Chondrocyte (in vitro differentiated cells): Measurements from ENCODE around the gene PRAC2. TPM values are rescaled to one million over a fixed set of nuclear protein-coding genes. Genes with fewer than 3 reads are reported as not detected.
"Not testable (repeated sequence)": the region's sequence is repeated elsewhere in the genome, so short reads cannot be mapped to it uniquely, and the experiment has no call there.

Experiments
- DNase-seq: peaks from one replicate; pipeline ENCODE4 v3.0.0; 2021; ENCODE audit warnings: mixed read lengths, low spot score
- H3K27ac Mint-ChIP-seq: one replicate; pipeline ENCODE4 v1.8.0; 2021; ENCODE audit warnings: mild to moderate bottlenecking, moderate library complexity, mixed read lengths; ENCODE audit not compliant: unreplicated experiment
- H3K27me3 Mint-ChIP-seq: 2 replicates; pipeline ENCODE4 v1.8.0; 2021; ENCODE audit warnings: low read depth, mixed read lengths
- H3K36me3 Mint-ChIP-seq: 2 replicates; pipeline ENCODE4 v1.8.0; 2021; ENCODE audit warnings: low read depth, mixed read lengths
- H3K4me1 Mint-ChIP-seq: 2 replicates; pipeline ENCODE4 v1.8.0; 2021; ENCODE audit warnings: low read depth, mild to moderate bottlenecking, mixed read lengths
- H3K4me3 Mint-ChIP-seq: one replicate; pipeline ENCODE4 v1.8.0; 2021; ENCODE audit warnings: mild to moderate bottlenecking, moderate library complexity, mixed read lengths; ENCODE audit not compliant: unreplicated experiment
- H3K9me3 Mint-ChIP-seq: 2 replicates; pipeline ENCODE4 v1.8.0; 2021; ENCODE audit warnings: low read depth, mixed read lengths
- CTCF ChIP-seq: fragments of 200-600 bp; sonication (generic); IDR thresholded peaks from 2 replicates; pipeline ENCODE4 v1.5.0; 2021; ENCODE audit warnings: antibody characterized with exemption, mild to moderate bottlenecking, moderate library complexity
- total RNA-seq: library from RNA; stranded (reverse); gene quantifications from 3 replicates; pipeline ENCODE4 v1.2.1, GENCODE V29; 2021

Gene PRAC2
- total RNA-seq, 1 donor from 2014 or later, result not detected

- no peak overlapping the region for H3K27ac Mint-ChIP-seq
- H3K4me1 Mint-ChIP-seq, result no peaks in the 10 kb centered on the region
- no peaks in the 10 kb centered on the region for H3K9me3 Mint-ChIP-seq
- H3K36me3 Mint-ChIP-seq, result no peaks in the 10 kb centered on the region
- DNase-seq, result no peak
- no peak for TF ChIP-seq CTCF
- no peak overlapping the region for H3K4me3 Mint-ChIP-seq
- peaks cover 75% of the 10 kb centered on the region for H3K27me3 Mint-ChIP-seq
Measured at GRCh38 chr17:48711128-48711527, 11.9 kb upstream of the PRAC2 start.

- no peak for TF ChIP-seq CTCF
- H3K4me3 Mint-ChIP-seq, result no peak overlapping the region
- H3K9me3 Mint-ChIP-seq, result no peaks in the 10 kb centered on the region
- DNase-seq, result no peak
- H3K27ac Mint-ChIP-seq, result no peak overlapping the region
- H3K36me3 Mint-ChIP-seq, result no peaks in the 10 kb centered on the region
- peaks cover 78% of the 10 kb centered on the region for H3K27me3 Mint-ChIP-seq
- H3K4me1 Mint-ChIP-seq, result peaks cover 12% of the 10 kb centered on the region
Measured at GRCh38 chr17:48715496-48716399, 7.2 kb upstream of the PRAC2 start.

GRCh38 chr17:48716549-48716948, 6.4 kb upstream of the PRAC2 start:
- not testable (repeated sequence) for H3K36me3 Mint-ChIP-seq, H3K27ac Mint-ChIP-seq, H3K4me3 Mint-ChIP-seq, DNase-seq, H3K9me3 Mint-ChIP-seq
- Mint-ChIP-seq H3K27me3 (peaks cover 77% of the 10 kb centered on the region), H3K4me1 (peaks cover 12% of the 10 kb centered on the region)

- Mint-ChIP-seq H3K9me3 (no peaks in the 10 kb centered on the region), H3K27ac (no peak overlapping the region), H3K4me1 (peaks cover 12% of the 10 kb centered on the region), H3K36me3 (no peaks in the 10 kb centered on the region), H3K4me3 (no peak overlapping the region), H3K27me3 (peaks cover 82% of the 10 kb centered on the region)
- DNase-seq, result no peak
- no peak for TF ChIP-seq CTCF
Measured at GRCh38 chr17:48717367-48718226, 5.4 kb upstream of the PRAC2 start.

GRCh38 chr17:48718227-48718760, 4.7 kb upstream of the PRAC2 start:
- H3K36me3 Mint-ChIP-seq, result no peaks in the 10 kb centered on the region
- no peak overlapping the region for H3K4me3 Mint-ChIP-seq
- peaks cover 86% of the 10 kb centered on the region for H3K27me3 Mint-ChIP-seq
- H3K9me3 Mint-ChIP-seq, result no peaks in the 10 kb centered on the region
- H3K4me1 Mint-ChIP-seq, result peaks cover 12% of the 10 kb centered on the region
- H3K27ac Mint-ChIP-seq, result no peak overlapping the region
- DNase-seq, result no peak
- no peak for TF ChIP-seq CTCF
